ENCODE data around the gene TMEM240. TPM values are rescaled to one million over a fixed set of nuclear protein-coding genes. Genes with fewer than 3 reads are reported as not detected.

TMEM240 gene
- total and polyA plus RNA-seq, 9 of the 15 experiments (the other 6 are each of a cell fraction or from before 2014, with no cell fraction given) = 0.24 to 2.0 (median 0.69) TPM; not detected in 5

DNA sequence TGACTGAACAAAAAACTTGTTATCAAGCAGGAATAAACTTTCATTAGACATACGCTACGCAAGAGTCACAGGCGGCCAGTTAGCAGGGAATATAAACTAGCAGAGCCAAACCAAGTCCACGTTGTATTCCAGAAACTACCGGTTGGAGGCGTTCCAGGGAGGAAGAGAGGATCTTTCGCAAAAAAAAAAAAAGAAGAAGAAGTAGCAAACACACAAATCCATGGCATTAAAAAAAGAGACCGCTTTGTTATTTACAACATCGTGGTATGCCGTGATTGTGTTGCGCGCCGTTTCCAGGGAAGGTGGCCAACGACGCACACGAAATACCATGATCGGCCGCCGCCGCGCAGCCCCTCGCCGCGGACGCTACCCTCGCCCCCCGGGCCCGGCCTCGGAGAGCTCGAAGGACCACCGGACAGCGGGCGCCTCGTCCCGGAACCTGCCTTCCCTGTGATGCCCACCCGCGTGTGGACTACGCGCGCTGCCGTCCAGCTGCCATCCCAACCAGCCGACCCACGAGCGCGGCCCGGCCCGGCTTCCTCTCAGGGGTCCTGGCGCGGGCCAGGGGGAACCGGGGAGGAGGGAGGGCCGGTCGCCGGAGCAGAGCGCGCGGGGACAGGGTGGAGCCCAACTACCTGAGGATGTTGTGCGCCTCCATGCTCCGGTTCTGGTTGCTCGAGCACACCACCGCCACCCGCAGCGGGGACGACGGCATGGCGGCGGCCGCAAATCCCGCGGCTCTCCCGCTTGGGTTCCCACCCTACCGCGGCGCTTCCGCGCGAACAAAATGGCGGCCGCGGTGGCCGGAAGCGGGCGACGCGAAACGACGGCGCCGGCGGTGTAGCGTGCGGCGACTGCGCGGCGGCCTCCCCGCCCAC, 33.7 kb upstream of the TMEM240 start (continued):
- TF ChIP-seq, protein P1, sequence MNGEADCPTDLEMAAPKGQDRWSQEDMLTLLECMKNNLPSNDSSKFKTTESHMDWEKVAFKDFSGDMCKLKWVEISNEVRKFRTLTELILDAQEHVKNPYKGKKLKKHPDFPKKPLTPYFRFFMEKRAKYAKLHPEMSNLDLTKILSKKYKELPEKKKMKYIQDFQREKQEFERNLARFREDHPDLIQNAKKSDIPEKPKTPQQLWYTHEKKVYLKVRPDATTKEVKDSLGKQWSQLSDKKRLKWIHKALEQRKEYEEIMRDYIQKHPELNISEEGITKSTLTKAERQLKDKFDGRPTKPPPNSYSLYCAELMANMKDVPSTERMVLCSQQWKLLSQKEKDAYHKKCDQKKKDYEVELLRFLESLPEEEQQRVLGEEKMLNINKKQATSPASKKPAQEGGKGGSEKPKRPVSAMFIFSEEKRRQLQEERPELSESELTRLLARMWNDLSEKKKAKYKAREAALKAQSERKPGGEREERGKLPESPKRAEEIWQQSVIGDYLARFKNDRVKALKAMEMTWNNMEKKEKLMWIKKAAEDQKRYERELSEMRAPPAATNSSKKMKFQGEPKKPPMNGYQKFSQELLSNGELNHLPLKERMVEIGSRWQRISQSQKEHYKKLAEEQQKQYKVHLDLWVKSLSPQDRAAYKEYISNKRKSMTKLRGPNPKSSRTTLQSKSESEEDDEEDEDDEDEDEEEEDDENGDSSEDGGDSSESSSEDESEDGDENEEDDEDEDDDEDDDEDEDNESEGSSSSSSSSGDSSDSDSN (IDR thresholded peaks at IDR 0.05; ENCODE audit: borderline replicate concordance in 1 of 2, low read depth in 2 of 2, low read length in 2 of 2) = 0 out of 4 replicates have a peak, but pooled peaks of 1 of the 2 experiments have one; percentile 26
- no peak for TF ChIP-seq ZNF785 (CRISPR knock-in tag; IDR thresholded peaks at IDR 0.05)
- TF ChIP-seq, protein P2, sequence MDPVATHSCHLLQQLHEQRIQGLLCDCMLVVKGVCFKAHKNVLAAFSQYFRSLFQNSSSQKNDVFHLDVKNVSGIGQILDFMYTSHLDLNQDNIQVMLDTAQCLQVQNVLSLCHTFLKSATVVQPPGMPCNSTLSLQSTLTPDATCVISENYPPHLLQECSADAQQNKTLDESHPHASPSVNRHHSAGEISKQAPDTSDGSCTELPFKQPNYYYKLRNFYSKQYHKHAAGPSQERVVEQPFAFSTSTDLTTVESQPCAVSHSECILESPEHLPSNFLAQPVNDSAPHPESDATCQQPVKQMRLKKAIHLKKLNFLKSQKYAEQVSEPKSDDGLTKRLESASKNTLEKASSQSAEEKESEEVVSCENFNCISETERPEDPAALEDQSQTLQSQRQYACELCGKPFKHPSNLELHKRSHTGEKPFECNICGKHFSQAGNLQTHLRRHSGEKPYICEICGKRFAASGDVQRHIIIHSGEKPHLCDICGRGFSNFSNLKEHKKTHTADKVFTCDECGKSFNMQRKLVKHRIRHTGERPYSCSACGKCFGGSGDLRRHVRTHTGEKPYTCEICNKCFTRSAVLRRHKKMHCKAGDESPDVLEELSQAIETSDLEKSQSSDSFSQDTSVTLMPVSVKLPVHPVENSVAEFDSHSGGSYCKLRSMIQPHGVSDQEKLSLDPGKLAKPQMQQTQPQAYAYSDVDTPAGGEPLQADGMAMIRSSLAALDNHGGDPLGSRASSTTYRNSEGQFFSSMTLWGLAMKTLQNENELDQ (CRISPR knock-in tag; IDR thresholded peaks at IDR 0.05; ENCODE audit: borderline replicate concordance) = 0 out of 2 replicates have a peak, but pooled peaks have one; percentile 46
- peak; percentile 95 for TF ChIP-seq POLR2G (IDR thresholded peaks at IDR 0.05; ENCODE audit: low read depth, low read length)
- peak; percentile 75 for TF ChIP-seq KDM5B (IDR thresholded peaks at IDR 0.05; ENCODE audit: insufficient replicate concordance, low read depth, low read length)
- no peak for TF ChIP-seq POU5F1 (IDR thresholded peaks at IDR 0.05; ENCODE audit: borderline replicate concordance, low read depth, low read length, partially characterized antibody)
- no peak for TF ChIP-seq HMG20A (CRISPR knock-in tag; conservative IDR thresholded peaks at IDR 0.05)
- no peak for TF ChIP-seq EZH2 (IDR thresholded peaks at IDR 0.05; ENCODE audit: borderline replicate concordance, low read depth, low read length)
- TF ChIP-seq BDP1 (IDR thresholded peaks at IDR 0.05; ENCODE audit: insufficient read depth, insufficient read length) = no peak
- peak; percentile 99 for TF ChIP-seq SRSF3 (IDR thresholded peaks at IDR 0.05; ENCODE audit: insufficient read depth, low read length)
- TF ChIP-seq SNIP1 (IDR thresholded peaks at IDR 0.05; ENCODE audit: low read depth) = no peak
- TF ChIP-seq, protein P3, sequence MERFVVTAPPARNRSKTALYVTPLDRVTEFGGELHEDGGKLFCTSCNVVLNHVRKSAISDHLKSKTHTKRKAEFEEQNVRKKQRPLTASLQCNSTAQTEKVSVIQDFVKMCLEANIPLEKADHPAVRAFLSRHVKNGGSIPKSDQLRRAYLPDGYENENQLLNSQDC (CRISPR knock-in tag; IDR thresholded peaks at IDR 0.05) = no peak
- TF ChIP-seq MBD2 (IDR thresholded peaks at IDR 0.05; ENCODE audit: borderline replicate concordance, low read depth) = no peak
- peak; percentile 86 for TF ChIP-seq HNRNPL (IDR thresholded peaks at IDR 0.05; ENCODE audit: low read depth, low read length)
- TF ChIP-seq, protein P4, sequence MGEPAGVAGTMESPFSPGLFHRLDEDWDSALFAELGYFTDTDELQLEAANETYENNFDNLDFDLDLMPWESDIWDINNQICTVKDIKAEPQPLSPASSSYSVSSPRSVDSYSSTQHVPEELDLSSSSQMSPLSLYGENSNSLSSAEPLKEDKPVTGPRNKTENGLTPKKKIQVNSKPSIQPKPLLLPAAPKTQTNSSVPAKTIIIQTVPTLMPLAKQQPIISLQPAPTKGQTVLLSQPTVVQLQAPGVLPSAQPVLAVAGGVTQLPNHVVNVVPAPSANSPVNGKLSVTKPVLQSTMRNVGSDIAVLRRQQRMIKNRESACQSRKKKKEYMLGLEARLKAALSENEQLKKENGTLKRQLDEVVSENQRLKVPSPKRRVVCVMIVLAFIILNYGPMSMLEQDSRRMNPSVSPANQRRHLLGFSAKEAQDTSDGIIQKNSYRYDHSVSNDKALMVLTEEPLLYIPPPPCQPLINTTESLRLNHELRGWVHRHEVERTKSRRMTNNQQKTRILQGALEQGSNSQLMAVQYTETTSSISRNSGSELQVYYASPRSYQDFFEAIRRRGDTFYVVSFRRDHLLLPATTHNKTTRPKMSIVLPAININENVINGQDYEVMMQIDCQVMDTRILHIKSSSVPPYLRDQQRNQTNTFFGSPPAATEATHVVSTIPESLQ (CRISPR knock-in tag; IDR thresholded peaks at IDR 0.05) = no peak; the same call in 1 of the 2 replicates
- TF ChIP-seq MYC (IDR thresholded peaks at IDR 0.05; ENCODE audit: low read depth, low read length) = peak; percentile 84
- TF ChIP-seq MYC (CRISPR knock-in tag; IDR thresholded peaks at IDR 0.05; ENCODE audit: borderline replicate concordance, low read depth) = peak; percentile 80; the same call in 1 of the 2 replicates
- TF ChIP-seq ZBTB1 (CRISPR knock-in tag; IDR thresholded peaks at IDR 0.05; ENCODE audit: borderline replicate concordance, low read depth) = peak; percentile 94; the same call in 1 of the 2 replicates
- TF ChIP-seq MCM7 (IDR thresholded peaks at IDR 0.05) = no peak
